ENCODE measurements around the gene KRTAP20-4. TPM values are rescaled to one million over a fixed set of nuclear protein-coding genes. Genes with fewer than 3 reads are reported as not detected.

Gene KRTAP20-4
- not detected in 2 replicates for total RNA-seq (2014; rRNA removed; shearing (Covaris generic))

GRCh38 chr21:30620522-30620921 is at the start of gene KRTAP20-4:
KRTAP20-4 (plus strand) TSS chr21:30620627.

DNA sequence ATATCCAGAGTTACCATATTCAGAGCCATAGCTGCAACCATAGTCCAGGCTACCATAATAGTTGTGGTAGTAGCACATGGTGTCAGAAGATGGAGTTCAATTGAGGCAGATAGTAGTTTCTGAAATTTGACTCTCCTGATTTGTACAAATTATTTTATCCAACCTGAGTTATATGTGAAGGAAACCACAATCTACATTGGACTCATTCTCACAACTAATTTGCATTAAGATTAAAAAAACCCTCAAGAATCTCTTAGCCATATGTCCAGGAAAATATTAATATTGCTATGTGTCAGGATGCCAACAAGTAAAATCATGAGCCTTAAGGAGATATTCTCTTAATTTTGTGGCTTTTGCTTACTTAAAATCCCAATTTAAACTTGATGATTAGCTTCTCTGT is 30.1 kb upstream of the KRTAP20-4 start, which contains the start of gene KRTAP22-2:
Gene KRTAP22-2, minus strand, starts transcription at position 101 of the 400 bp plus-strand sequence.

DNA sequence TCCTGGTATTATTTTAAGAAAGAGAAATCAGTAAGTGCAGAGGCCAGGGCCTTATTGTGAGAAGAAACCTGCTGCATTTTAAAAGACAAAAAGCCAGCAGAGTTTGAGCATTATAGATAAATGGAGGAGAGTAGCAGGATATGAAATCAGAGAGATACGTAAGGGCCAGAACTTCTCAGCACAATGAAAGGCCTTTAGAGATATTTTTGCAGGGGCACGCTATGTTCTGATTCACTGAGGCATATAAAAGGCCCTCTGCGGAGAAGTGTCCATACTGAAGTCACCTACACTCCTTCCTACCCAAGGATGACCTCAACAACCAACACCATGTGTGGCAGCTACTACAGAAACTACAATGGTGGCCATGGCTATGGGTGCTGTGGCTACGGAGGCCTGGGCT is 28.3 kb upstream of the KRTAP20-4 start, which contains the start of gene KRTAP6-3:
Gene KRTAP6-3, plus strand, starts transcription at position 301 of the 400 bp plus-strand sequence. Its CDS starts 6 bp downstream, at position 307.

GRCh38 chr21:30598802-30599201 is 21.6 kb upstream of the KRTAP20-4 start, which contains the start of gene KRTAP6-2:
KRTAP6-2 (minus strand) TSS chr21:30598902; CDS start chr21:30598874, 28 bp downstream.

DNA sequence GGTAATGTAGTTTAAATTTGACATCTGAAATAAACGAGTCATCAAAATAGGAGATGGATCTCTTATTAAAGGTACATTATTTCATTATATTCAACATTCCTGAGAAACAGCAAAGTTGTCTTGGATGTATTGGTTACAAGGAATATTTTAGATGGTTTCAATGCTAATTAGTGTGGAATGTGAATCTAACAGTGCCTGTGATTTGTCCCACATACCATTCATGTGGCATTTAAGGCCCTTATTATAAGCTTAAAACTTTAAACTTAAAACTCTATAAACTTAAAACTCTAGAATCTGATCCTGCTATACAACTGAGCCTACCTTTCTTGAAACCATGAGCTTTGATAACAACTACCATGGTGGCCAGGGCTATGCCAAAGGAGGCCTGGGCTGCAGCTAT is 19.6 kb upstream of the KRTAP20-4 start, which contains the start of gene KRTAP22-1:
Gene KRTAP22-1, plus strand, starts transcription at position 301 of the 400 bp plus-strand sequence.

GRCh38 chr21:30613836-30614235 is 6.6 kb upstream of the KRTAP20-4 start, which contains the start of gene KRTAP6-1:
KRTAP6-1 (minus strand) TSS chr21:30613930; CDS start chr21:30613904, 26 bp downstream.

GRCh38 chr21:30616125-30616524 is 4.3 kb upstream of the KRTAP20-4 start, which contains the start of gene KRTAP20-1:
KRTAP20-1 (plus strand) TSS chr21:30616425; CDS start chr21:30616455, 30 bp downstream.

GRCh38 chr21:30634906-30635305 is 14.5 kb downstream of the KRTAP20-4 start, which contains the start of gene KRTAP20-2:
KRTAP20-2 (plus strand) TSS chr21:30635206; CDS start chr21:30635264, 58 bp downstream.

DNA sequence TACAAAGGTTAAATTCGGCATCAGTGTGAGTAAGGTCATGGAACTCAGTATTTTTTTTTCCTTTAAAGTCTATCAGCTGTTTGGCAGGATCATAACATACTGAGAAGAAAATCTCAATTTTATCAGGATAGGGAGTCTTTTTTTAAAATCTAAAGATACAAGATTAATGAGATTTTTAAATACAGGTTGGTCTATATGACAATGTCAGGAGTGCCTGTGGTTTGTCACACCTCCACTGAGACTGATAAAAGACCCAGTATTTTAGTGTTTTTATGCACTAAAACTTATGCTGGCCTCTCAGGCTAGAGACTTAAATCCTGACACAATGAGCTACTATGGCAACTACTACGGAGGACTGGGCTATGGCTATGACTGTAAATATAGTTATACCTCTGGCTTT is 22.1 kb downstream of the KRTAP20-4 start, which contains the start of gene KRTAP20-3:
Gene KRTAP20-3, plus strand, starts transcription at position 301 of the 400 bp plus-strand sequence.

Small RNAs within 50 kb of the gene (small RNA-seq; reads per million reads assigned to genes)
- gene KRTAP20-1 = not detected
- not detected for gene KRTAP20-3
- gene KRTAP20-4 = not detected
- gene KRTAP22-1 = not detected
- not detected for gene KRTAP22-2

Other genes with a start within 250 kb of the KRTAP20-4 start
- gene KRTAP13-2, start 248.4 kb upstream of the KRTAP20-4 start, total RNA-seq (2014; rRNA removed; shearing (Covaris generic)) = not detected in 2 replicates
- gene KRTAP13-1, start 224.6 kb upstream of the KRTAP20-4 start, total RNA-seq (2014; rRNA removed; shearing (Covaris generic)) = not detected in 2 replicates
- not detected in 2 replicates for gene KRTAP13-3, start 194.7 kb upstream of the KRTAP20-4 start, total RNA-seq (2014; rRNA removed; shearing (Covaris generic))
- not detected in 2 replicates for gene KRTAP13-4, start 190.4 kb upstream of the KRTAP20-4 start, total RNA-seq (2014; rRNA removed; shearing (Covaris generic))
- not detected in 2 replicates for gene KRTAP15-1, start 180.4 kb upstream of the KRTAP20-4 start, total RNA-seq (2014; rRNA removed; shearing (Covaris generic))
- gene KRTAP19-1, start 140.3 kb upstream of the KRTAP20-4 start, total RNA-seq (2014; rRNA removed; shearing (Covaris generic)) = not detected in 2 replicates
- not detected in 2 replicates for gene KRTAP19-2, start 133.2 kb upstream of the KRTAP20-4 start, total RNA-seq (2014; rRNA removed; shearing (Covaris generic))
- not detected in 2 replicates for gene KRTAP19-3, start 128.6 kb upstream of the KRTAP20-4 start, total RNA-seq (2014; rRNA removed; shearing (Covaris generic))
- not detected in 2 replicates for gene KRTAP19-4, start 123.5 kb upstream of the KRTAP20-4 start, total RNA-seq (2014; rRNA removed; shearing (Covaris generic))
- not detected in 2 replicates for gene KRTAP19-5, start 118.5 kb upstream of the KRTAP20-4 start, total RNA-seq (2014; rRNA removed; shearing (Covaris generic))
- not detected in 2 replicates for gene KRTAP19-6, start 78.8 kb upstream of the KRTAP20-4 start, total RNA-seq (2014; rRNA removed; shearing (Covaris generic))
- not detected in 2 replicates for gene KRTAP19-7, start 59.3 kb upstream of the KRTAP20-4 start, total RNA-seq (2014; rRNA removed; shearing (Covaris generic))
- gene KRTAP22-2, start 30.2 kb upstream of the KRTAP20-4 start, total RNA-seq (2014; rRNA removed; shearing (Covaris generic)) = not detected in 2 replicates
- gene KRTAP6-3, start 28.2 kb upstream of the KRTAP20-4 start, total RNA-seq (2014; rRNA removed; shearing (Covaris generic)) = not detected in 2 replicates
- not detected in 2 replicates for gene KRTAP6-2, start 21.7 kb upstream of the KRTAP20-4 start, total RNA-seq (2014; rRNA removed; shearing (Covaris generic))
- not detected in 2 replicates for gene KRTAP22-1, start 19.5 kb upstream of the KRTAP20-4 start, total RNA-seq (2014; rRNA removed; shearing (Covaris generic))
- gene KRTAP6-1, start 6.7 kb upstream of the KRTAP20-4 start, total RNA-seq (2014; rRNA removed; shearing (Covaris generic)) = not detected in 2 replicates
- not detected in 2 replicates for gene KRTAP20-1, start 4.2 kb upstream of the KRTAP20-4 start, total RNA-seq (2014; rRNA removed; shearing (Covaris generic))
- gene KRTAP20-2, start 14.6 kb downstream of the KRTAP20-4 start, total RNA-seq (2014; rRNA removed; shearing (Covaris generic)) = 1.5 TPM in 1 of 2 replicates, not detected in the other
- gene KRTAP20-3, start 22.2 kb downstream of the KRTAP20-4 start, total RNA-seq (2014; rRNA removed; shearing (Covaris generic)) = not detected in 2 replicates
- not detected in 2 replicates for gene KRTAP21-3, start 98.2 kb downstream of the KRTAP20-4 start, total RNA-seq (2014; rRNA removed; shearing (Covaris generic))
- gene KRTAP21-2, start 126.6 kb downstream of the KRTAP20-4 start, total RNA-seq (2014; rRNA removed; shearing (Covaris generic)) = not detected in 2 replicates
- gene KRTAP21-1, start 134.8 kb downstream of the KRTAP20-4 start, total RNA-seq (2014; rRNA removed; shearing (Covaris generic)) = not detected in 2 replicates
- gene KRTAP8-1, start 192.6 kb downstream of the KRTAP20-4 start, total RNA-seq (2014; rRNA removed; shearing (Covaris generic)) = not detected in 2 replicates
- gene KRTAP7-1, start 209.1 kb downstream of the KRTAP20-4 start, total RNA-seq (2014; rRNA removed; shearing (Covaris generic)) = not detected in 2 replicates